T-helper 1 cell (primary cell): ENCODE measurements around the gene COX6B1.
"Not testable (repeated sequence)": the region's sequence is repeated elsewhere in the genome, so short reads cannot be mapped to it uniquely, and the experiment has no call there.

Source experiments
- DNase-seq, 5 donors: peaks; one replicate each; pipeline ENCODE4 v3.0.0-alpha.2; 2012 to 2020

Gene COX6B1

DNA sequence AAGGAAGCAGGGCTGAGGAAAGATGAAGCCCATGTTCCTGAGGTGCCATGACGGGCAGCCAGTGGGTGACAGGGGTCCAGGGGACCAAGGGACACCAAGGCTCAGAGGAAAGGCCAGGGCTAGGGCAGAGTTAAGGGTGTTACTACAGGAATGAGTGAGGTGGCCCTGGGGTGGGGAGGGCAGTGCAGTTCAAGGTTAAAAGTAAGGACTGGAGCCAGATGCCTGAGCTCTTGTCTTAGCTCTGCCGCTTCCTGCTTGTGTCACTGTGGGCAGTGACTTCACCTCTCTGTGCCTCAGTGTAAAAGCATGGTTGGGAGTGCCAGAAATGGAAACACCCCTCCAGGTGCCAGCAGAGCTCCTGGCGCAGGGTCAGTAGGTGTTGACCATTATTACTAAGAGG, 11.5 kb upstream of the COX6B1 start:
- DNase-seq: no peak

DNA sequence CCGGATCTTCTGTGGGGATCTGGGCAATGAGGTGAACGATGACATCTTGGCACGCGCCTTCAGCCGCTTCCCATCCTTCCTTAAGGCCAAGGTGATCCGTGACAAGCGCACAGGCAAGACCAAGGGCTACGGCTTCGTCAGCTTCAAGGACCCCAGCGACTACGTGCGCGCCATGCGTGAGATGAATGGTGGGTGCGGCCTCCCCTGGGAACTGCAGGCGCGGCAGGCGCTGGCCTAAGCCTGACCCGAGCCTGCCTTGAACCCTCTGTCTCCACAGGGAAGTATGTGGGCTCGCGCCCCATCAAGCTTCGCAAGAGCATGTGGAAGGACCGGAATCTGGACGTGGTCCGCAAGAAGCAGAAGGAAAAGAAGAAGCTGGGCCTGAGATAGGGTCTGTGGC, 11.0 kb upstream of the COX6B1 start:
- no peak for DNase-seq

DNA sequence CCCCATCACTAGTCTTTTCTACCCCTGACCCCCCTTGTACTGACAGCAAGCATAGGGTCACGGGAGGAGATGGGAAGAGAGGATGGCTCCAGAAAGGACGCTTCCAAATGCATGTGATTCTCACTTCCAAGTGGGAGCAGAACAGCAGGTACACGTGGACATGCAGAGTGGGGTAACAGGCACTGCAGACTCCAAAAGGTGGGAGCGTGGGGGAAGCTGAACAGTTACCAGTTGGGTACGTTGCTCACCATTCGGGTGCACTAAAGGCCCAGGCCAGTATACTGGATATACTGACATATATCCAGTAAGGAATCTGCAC, 8.8 kb upstream of the COX6B1 start:
- DNase-seq: no peak

DNA sequence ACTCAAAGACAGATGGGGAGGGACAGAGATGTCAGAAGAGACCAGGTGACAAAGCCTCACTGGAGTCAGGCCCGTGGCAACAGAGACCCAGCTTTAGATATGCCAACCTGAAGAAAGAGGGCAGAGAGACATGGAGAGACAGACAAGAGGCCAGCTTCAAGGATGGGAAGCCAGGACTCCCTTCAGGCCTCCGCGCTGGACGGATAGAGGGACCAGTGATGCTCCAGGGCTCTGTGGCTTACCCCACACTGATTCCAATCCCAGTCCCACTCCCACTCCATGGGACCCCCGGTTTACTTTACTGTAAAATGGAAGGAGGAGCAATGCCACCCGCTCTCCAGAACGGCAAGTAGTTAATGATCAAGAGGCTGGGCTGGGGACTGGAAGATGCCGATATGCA, 8.3 kb upstream of the COX6B1 start:
- no peak for DNase-seq

DNA sequence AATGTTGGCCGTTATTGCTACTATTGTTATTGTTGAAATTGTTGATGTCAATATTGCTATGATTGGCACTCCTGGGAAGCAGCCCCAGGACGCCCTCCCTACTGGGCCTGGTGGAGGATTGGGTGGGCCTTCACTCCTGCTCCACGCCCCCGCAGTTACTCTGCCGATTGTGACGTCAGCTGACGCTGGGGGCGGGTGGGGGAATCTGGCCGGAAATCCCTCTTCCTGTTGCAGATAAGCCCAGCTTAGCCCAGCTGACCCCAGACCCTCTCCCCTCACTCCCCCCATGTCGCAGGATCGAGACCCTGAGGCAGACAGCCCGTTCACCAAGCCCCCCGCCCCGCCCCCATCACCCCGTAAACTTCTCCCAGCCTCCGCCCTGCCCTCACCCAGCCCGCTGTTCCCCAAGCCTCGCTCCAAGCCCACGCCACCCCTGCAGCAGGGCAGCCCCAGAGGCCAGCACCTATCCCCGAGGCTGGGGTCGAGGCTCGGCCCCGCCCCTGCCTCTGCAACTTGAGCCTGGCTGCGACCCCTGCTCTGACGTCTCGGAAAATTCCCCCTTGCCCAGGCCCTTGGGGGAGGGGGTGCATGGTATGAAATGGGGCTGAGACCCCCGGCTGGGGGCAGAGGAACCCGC, 6.5 kb upstream of the COX6B1 start, which contains the start of gene ETV2:
Gene ETV2, plus strand, starts transcription at position 231 of the 637 bp plus-strand sequence. CDS start 716 bp downstream, outside the sequence.
- DNase-seq: peak in 2 of 5 donors; percentile 32 to 48

DNA sequence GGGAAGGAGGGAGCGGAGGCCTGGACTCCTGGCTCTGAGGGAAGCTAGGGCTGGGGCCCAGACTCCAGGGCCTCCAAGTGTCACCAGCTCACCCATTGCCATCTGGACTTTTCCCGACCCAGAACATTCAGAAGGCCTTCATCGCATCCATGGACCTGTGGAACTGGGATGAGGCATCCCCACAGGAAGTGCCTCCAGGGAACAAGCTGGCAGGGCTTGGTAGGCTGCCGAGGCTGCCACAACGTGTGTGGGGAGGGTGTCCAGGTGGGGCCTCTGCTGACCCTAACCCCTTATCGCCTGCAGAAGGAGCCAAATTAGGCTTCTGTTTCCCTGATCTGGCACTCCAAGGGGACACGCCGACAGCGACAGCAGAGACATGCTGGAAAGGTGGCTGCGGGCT, 5.8 kb upstream of the COX6B1 start:
- no peak for DNase-seq

DNA sequence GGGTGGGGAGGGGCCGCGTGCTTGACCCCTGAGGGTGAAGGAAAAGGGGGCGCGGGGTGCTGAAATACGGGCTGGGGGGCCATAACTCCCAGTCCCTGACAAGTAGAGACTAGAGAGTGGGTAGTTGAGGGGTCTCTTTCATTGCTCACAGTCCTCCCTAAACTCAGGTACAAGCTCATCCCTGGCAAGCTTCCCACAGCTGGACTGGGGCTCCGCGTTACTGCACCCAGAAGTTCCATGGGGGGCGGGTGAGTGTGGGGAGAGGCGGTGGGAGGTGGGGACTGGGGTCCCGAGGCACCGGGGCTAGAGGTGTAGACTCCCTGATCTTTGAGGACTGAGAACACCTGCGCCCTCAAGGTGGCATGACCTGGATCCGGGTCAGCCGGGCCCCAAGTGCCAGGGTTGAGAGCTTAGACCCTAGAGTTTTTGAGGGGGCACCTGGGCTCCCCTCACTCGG, 5.3 kb upstream of the COX6B1 start:
- DNase-seq: no peak

DNA sequence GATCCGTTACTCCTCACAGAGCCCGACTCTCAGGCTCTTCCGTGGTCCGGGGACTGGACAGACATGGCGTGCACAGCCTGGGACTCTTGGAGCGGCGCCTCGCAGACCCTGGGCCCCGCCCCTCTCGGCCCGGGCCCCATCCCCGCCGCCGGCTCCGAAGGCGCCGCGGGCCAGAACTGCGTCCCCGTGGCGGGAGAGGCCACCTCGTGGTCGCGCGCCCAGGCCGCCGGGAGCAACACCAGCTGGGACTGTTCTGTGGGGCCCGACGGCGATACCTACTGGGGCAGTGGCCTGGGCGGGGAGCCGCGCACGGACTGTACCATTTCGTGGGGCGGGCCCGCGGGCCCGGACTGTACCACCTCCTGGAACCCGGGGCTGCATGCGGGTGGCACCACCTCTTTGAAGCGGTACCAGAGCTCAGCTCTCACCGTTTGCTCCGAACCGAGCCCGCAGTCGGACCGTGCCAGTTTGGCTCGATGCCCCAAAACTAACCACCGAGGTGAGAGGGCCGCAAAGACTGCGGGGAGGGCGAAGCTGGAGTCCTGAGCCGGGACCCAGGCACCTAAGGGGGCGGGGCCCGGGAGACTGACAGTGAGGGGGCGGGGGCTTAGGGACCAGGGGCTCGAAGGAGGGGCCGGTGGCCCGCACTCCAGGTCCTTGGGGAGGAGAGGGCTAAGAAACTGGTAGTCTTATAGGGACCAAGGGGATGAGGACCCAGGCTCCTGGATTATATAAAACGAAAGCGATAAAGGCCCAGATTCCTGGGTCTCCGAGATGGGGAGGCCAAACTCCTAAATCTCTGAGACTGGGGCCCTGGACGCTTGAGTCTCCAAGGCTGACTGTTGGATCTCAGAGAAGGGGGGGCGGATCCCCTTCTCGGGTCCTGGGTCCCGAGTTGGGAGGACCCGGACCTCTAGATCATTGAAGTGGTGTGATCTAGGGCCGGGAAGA, 4.6 kb upstream of the COX6B1 start:
- DNase-seq: peak; percentile 65 to 88 (median 75)

DNA sequence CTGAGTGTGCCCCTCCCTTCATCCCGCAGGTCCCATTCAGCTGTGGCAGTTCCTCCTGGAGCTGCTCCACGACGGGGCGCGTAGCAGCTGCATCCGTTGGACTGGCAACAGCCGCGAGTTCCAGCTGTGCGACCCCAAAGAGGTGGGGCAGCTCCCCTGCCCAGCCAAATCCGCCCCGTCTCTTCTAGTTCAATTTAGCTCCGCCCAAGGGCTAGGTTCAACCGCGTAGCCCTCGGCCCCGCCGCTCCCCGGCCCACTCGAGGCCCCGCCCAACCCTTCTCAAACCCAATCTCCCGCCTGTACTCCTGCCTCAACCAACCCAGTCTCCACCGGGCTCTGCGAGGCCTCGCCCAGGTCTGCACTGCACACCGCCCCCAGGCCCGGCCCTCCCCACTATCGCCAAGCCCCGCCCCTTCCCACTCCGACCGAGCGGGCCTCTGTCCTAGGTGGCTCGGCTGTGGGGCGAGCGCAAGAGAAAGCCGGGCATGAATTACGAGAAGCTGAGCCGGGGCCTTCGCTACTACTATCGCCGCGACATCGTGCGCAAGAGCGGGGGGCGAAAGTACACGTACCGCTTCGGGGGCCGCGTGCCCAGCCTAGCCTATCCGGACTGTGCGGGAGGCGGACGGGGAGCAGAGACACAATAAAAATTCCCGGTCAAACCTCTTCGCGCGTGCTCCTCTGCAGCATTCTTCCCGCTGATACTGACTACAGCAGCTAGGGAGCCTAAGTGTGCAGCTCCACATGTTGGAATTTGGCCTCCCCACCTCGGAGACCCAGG, 3.7 kb upstream of the COX6B1 start:
- DNase-seq: peak; percentile 93 to 99 (median 95)

DNA sequence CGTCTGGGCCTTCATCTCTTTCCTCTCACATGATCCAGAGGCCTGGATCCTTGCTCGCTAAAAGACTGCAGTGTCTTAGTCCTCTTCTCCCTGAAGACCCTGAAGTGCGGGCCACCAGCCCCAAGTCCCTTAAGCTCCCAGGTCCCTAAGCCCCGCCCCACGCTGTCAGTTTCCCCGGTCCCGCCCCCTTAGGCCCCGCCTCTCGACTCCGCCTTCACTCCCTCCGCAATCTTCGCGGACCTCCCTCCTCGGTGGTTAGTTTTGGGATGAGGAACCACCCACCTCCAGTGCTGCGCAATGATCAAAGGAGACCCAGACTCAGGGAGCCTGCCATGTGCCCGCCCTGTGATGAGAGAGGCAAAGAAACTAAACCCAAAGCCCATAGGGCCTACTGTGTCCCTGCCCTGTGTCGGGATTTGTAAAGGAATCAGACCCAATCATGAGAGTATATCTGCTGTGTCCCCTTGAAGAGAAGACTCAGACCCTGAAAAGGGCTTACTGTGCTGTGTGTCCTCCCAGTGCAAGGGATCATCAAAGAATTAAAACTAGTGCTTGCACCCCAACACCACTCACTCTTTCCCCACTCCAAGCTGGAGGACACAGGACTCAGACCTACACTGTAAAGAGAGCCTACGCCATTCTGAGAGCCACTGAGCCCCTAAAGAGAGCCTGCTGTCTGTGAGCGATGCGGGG, 3.0 kb upstream of the COX6B1 start:
- peak; percentile 49 to 79 (median 66) for DNase-seq

DNA sequence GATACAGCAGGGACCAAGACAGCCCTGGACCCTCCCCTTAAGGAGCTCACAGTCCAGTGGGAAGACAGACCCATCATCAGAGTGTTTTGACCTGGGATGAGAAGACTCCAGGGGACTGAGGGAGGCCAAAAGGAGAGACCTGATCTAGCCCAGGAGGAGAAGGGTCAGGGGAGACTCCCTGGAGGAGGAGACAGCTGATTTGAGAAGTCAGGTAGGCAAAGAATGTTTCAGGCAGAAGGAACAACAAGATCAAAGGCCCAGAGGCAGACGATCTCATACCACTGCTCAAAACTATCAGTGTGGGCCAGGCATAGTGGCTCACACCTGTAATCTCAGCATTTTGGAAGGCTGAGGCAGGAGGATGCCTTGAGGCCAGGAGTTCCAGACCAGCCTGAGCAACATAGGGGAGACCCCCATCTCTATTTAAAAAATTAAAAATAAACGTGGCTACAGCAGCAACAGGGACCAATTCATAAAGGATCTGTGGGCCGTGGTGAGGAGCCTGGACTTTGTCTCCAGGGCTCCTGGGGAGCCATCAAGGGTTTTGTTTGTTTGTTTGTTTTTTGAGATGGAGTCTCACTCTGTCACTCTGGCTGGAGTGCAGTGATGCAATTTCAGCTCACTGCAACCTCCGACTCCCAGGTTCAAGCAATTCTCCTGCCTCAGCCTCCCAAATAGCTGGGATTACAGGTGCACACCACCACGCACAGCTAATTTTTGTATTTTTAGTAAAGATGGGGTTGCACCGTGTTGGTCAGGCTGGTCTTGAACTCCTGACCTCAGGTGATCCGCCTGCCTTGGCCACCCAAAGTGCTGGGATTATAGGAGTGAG, 2.2 kb upstream of the COX6B1 start:
- DNase-seq: no peak

DNA sequence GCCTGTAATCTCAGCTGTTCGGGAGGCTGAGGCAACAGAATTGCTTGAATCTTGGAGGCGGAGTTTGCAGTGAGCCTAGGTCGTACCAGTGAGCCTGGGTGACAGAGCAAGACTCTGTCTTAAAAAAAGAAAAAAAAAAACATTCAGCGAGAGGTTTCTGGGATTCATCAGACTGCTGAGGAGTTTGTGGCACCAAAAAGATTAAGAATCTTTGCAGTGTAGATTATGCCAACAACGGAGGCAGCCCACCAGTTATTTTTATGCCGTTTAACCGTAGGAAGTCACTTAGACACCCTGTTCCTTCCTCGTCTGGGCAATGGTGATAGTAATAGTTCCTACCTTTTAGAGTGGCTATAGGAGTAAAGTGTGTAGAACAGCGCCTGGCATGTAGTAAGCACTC, 2.5 kb downstream of the COX6B1 start:
- DNase-seq: no peak

DNA sequence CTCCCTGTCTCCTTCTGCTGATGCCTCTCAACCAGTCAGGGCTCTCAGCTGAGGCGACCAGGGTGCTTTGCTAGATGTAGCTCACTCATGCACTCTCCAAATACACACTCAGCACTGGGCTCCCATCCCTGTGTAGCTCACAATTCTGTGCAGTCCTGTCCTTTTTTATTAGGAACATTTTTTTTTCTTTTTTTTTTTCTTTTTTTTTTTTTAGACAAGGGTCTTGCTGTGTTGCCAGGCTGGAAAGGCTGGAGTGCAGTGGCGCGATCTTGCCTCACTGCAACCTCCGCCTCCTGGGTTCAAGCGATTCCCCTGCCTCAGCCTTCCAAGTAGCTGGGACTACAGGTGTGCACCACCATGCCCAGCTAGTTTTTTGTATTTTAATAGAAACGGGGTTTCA, 6.7 kb downstream of the COX6B1 start:
- not testable (repeated sequence) for DNase-seq

DNA sequence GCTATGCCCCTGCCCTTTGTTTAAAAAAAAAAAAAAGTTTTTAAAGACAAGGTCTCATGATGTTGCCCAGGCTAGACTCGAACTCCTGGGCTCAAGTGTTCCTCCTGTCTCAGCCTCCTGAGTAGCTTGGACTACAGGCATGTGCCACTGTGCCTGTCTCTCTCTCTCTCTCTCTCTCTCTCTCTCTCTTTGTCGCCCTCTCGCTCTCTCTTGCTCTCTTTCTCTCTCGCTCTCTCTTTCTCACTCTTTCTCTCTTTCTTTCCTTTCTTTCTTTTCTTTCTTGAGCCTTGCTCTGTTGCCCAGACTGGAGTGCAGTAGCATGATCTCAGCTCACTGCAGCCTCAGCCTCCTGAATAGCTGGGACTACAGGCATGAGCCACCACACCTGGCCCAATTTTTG, 7.5 kb downstream of the COX6B1 start:
- no peak for DNase-seq

DNA sequence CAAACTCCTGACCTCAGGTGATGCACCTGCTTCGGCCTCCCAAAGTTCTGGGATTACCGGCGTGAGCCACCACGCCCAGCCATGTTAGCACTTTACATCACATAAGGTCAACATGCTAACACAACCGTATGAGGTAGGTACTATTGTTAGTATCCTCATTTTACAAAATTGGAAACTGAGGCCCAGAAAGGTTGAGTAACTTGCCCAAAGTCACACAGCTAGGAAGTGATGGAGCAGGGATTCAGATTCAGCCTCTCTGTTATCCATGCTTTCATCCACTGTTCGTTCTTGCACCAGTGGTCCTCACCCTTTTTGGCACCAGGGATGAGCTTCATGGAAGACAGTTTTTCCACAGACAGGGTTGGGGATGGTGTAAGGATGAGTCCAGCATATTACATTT, 8.6 kb downstream of the COX6B1 start:
- DNase-seq: no peak

DNA sequence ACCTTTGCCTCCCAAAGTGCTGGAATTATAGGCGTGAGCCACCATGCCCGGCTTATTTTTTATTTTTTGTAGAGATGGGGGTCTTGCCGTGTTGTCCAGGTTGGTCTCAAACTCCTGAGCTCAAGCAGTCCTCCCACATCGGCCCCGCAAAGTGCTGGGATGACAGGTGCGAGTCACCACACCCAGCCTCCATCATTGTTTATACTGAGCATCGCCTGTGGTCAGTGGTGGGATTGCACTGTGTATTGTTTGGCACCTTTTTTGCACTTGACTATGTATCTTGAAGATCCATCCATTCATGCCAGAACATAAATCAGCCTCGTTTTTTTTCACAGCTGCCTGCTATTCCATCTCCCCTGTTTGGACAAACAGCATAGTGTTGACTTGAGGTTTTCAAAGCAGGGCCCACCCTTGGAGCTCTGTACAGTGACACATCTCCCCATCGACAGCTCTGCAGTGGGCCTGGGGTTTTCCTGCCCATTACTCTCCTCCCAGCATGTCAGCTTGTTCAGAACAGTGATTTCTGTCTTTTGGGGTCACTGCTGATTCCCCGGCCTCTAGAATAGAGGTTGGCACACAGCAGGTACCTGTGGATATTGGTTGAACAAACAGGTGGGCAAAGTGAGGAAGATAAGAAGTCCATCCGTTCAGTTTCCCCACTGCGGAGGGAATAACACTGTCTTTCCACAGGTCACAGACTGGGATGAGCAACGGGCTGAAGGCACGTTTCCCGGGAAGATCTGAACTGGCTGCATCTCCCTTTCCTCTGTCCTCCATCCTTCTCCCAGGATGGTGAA, 10.0 kb downstream of the COX6B1 start:
- no peak for DNase-seq

DNA sequence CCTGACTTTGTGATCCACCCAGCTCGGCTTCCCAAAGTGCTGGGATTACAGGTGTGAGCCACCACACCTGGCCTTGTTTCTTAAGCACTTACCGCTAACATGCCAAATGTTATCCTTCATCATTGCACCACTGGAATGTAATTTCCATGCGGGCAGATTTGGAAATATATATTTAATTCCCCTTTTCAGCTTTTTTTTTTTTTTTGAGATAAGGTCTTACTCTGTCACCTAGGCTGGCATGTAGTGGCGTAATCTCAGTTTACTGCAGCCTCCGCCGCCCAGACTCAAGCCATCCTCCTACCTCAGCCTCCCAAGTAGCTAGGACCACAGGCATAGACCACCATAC, 13.8 kb downstream of the COX6B1 start:
- no peak for DNase-seq

DNA sequence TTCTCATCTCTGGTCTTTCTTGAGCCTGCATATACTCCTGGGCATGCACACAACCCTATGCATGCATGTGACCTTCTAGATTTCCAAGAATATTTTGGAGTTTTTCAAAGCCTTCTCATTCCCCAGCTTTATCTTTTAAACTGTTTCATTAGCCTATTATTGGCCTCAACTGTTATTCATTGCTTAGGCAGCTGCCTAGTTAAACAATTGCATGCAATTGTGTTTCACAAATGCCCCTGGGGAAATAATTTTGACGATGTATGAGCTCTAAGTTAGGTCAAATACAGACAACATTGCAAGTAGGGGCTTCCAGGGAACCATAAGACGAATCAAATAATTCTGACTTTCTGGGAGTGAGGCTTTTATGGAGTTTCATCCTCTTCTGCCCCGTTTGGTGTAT, 15.9 kb downstream of the COX6B1 start:
- no peak for DNase-seq

DNA sequence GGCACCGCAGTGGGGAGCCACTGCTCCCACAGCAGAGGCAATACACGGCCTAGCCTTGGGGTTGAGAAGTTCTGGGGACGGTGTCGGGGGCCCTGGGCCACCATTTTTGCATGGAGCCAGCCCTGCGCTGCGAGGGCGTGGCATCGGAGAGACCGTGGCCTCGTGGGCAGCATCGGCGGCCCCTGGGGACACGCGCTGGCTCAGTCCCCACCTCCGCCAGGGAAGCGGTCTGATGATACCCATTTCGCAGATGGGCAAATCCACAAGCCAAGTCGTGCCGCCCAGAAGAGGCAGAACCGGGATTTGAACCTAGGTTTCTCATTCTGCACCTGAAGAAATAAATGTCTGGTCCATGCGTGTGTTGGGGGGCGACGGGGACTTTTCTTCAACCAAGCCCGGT, 17.0 kb downstream of the COX6B1 start:
- no peak for DNase-seq

DNA sequence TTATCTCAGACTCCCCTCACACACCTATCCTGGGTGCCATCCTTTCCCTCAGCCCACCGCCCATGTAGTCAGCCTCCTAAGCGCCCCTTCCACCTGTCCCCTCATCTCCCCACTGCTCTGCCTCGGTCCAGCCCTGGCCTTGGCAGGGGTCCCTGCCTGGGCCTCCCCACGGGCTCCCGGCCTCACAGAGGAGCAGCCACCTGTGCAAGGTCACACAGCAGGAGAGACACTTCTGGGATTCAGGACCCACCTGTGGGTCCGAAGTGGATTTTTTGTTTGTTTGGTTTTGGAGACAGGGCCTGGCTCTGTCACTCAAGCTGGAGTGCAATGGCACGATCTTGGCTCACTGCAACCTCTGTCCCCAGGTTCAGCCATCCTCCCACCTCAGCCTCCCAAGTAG, 17.5 kb downstream of the COX6B1 start:
- DNase-seq: no peak
